Common myeloid progenitor, CD34-positive (primary cell): Measurements from ENCODE around the gene PKD2.
"Not testable (repeated sequence)": the region's sequence is repeated elsewhere in the genome, so short reads cannot be mapped to it uniquely, and the experiment has no call there.

Experiments
- CTCF ChIA-PET: fragments of 350-600 bp; sonication (Branson Sonifier 250); formaldehyde crosslinking; loops from one replicate; lab custom pipeline; 2021; ENCODE audit warnings: antibody characterized with exemption; lab: Charles Lee
- POLR2A ChIA-PET: fragments of 350-600 bp; sonication (Branson Sonifier 250); formaldehyde crosslinking; loops from one replicate; lab custom pipeline; 2021; ENCODE audit warnings: antibody characterized with exemption; lab: Charles Lee
- DNase-seq, 3 donors: peaks; one replicate each; pipeline versions ENCODE4 v3.0.0 to v3.0.0-alpha.2; 2013
- H3K27ac ChIP-seq, 2 experiments: 1 replicate in 1 of 2; 2 replicates in 1 of 2; pipeline ENCODE4 v1.7.0; 2013; ENCODE audit warnings: inconsistent platforms in 2 of 2, low read length in 2 of 2, mild to moderate bottlenecking in 2 of 2, low read depth in 1 of 2, moderate library complexity in 1 of 2; ENCODE audit not compliant: severe bottlenecking in 2 of 2, insufficient read depth in 1 of 2, poor library complexity in 1 of 2
- H3K27me3 ChIP-seq, 5 experiments: replicated peaks in 2 of 5; 1 replicate in 3 of 5; 2 replicates in 2 of 5; pipeline versions ENCODE4 v1.6.1 to v1.7.0; 2013; ENCODE audit warnings: low read length in 4 of 5, mild to moderate bottlenecking in 2 of 5, moderate library complexity in 2 of 5, inconsistent platforms in 1 of 5; ENCODE audit not compliant: insufficient read depth in 5 of 5, control insufficient read depth in 4 of 5
- H3K36me3 ChIP-seq, 4 experiments: 1 replicate in 2 of 4; 2 replicates in 2 of 4; pipeline versions ENCODE4 v1.6.1 to v1.7.0; 2013; ENCODE audit warnings: low read length in 3 of 4, control low read depth in 1 of 4, mild to moderate bottlenecking in 1 of 4; ENCODE audit not compliant: control insufficient read depth in 4 of 4, insufficient read depth in 4 of 4
- H3K4me1 ChIP-seq, 4 experiments: 1 replicate in 3 of 4; 2 replicates in 1 of 4; pipeline versions ENCODE4 v1.6.1 to v1.7.1; 2013; ENCODE audit warnings: low read length in 3 of 4, mild to moderate bottlenecking in 3 of 4, control low read depth in 1 of 4, inconsistent platforms in 1 of 4, moderate library complexity in 1 of 4; ENCODE audit not compliant: control insufficient read depth in 4 of 4, insufficient read depth in 4 of 4; ENCODE audit errors: control extremely low read depth in 1 of 4
- H3K4me3 ChIP-seq, 7 experiments: 1 replicate in 4 of 7; 2 replicates in 3 of 7; pipeline versions ENCODE4 v1.5.1 to v1.7.0; 2013; ENCODE audit warnings: mild to moderate bottlenecking in 7 of 7, low read length in 6 of 7, moderate library complexity in 6 of 7, inconsistent platforms in 2 of 7, low read depth in 2 of 7, control low read depth in 1 of 7; ENCODE audit not compliant: insufficient read depth in 4 of 7, control insufficient read depth in 1 of 7; ENCODE audit errors: extremely low read depth in 1 of 7
- H3K9me3 ChIP-seq, 5 experiments: 1 replicate in 4 of 5; 2 replicates in 1 of 5; pipeline versions ENCODE4 v1.6.1 to v1.7.1; 2013; ENCODE audit warnings: low read length in 4 of 5, mild to moderate bottlenecking in 2 of 5, inconsistent platforms in 1 of 5, low read depth in 1 of 5, moderate library complexity in 1 of 5; ENCODE audit not compliant: control insufficient read depth in 4 of 5, insufficient read depth in 2 of 5; ENCODE audit errors: control extremely low read depth in 1 of 5
- WGBS: methylation state at CpG from one replicate; pipeline ENCODE4 v1.1.5; 2013; ENCODE audit not compliant: insufficient coverage; 5-methylcytosine and 5-hydroxymethylcytosine counted together

Gene PKD2

GRCh38 chr4:87985097-87985886 is 22.1 kb upstream of the PKD2 start:
- CTCF ChIA-PET, result interaction anchor here (0.6 to 4.2 kb wide), 26 partner anchors 9 to 441 kb away, joined by 3 to 32 read pairs (median 4); partner anchors contain the start of gene SPP1
- Histone ChIP-seq H3K4me3 (no peak overlapping the region), H3K9me3 (no peaks in the 10 kb centered on the region), H3K27ac (no peak overlapping the region), H3K27me3 (no peaks in the 10 kb centered on the region), H3K36me3 (no peaks in the 10 kb centered on the region), H3K4me1 (peaks cover 0 to 2% (median 0%) of the 10 kb centered on the region in 4 experiments)
- no CpG with 5 or more reads among the region's 1 CpG for WGBS
- DNase-seq, result peak; percentile 54 to 73 (median 69)
- POLR2A ChIA-PET, result interaction anchor here (0.7 kb wide), 1 partner anchor 28 kb away, joined by 3 read pairs; no protein-coding TSS in a partner anchor

DNA sequence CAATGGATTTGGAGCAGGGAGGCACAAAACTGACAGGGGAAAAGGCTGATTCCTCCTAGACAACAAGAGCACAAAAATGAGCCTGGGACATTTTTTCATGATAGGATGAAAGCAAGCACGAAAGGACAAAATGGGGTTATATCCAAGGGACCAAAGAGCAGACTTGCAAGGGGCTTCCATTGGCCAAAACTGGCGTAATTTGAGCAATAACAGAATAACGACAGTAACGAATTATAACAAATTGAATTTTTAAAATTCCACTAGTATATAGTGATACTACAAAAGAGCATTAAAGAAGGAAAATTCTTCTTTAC is 21.6 kb upstream of the PKD2 start:
- H3K27ac ChIP-seq, result no peak overlapping the region
- H3K4me1 ChIP-seq, result peaks cover 0 to 2% (median 0%) of the 10 kb centered on the region in 4 experiments
- no peaks in the 10 kb centered on the region for H3K36me3 ChIP-seq
- 100% methylated on average over 1 of the region's 4 CpGs for WGBS
- ChIA-PET CTCF (interaction anchor here (0.6 to 4.2 kb wide), 30 partner anchors 9 to 1534 kb away, joined by 3 to 32 read pairs (median 4); partner anchors contain the start of gene SPP1), POLR2A (interaction anchor here (0.7 kb wide), 1 partner anchor 27 kb away, joined by 3 read pairs; no protein-coding TSS in a partner anchor)
- no peaks in the 10 kb centered on the region for H3K27me3 ChIP-seq
- H3K9me3 ChIP-seq, result no peaks in the 10 kb centered on the region
- DNase-seq, result no peak
- no peak overlapping the region for H3K4me3 ChIP-seq

GRCh38 chr4:87986508-87986907 is 20.9 kb upstream of the PKD2 start:
- ChIA-PET CTCF (interaction anchor here (0.6 to 4.2 kb wide), 19 partner anchors 10 to 1535 kb away, joined by 3 to 32 read pairs (median 4); partner anchors contain the start of gene SPP1), POLR2A (no interaction called here)
- no peaks in the 10 kb centered on the region for H3K36me3 ChIP-seq
- H3K4me1 ChIP-seq, result peaks cover 0 to 2% (median 0%) of the 10 kb centered on the region in 4 experiments
- DNase-seq, result no peak
- no peak overlapping the region for H3K27ac ChIP-seq
- H3K27me3 ChIP-seq, result no peaks in the 10 kb centered on the region
- no peaks in the 10 kb centered on the region for H3K9me3 ChIP-seq
- WGBS, result 100% methylated on average over 4 of the region's 9 CpGs
- H3K4me3 ChIP-seq, result no peak overlapping the region

- H3K4me1 ChIP-seq, result peaks cover 0 to 2% (median 0%) of the 10 kb centered on the region in 4 experiments
- DNase-seq, result no peak
- WGBS, result 96% methylated on average over 2 of the region's 4 CpGs
- H3K4me3 ChIP-seq, result no peak overlapping the region
- H3K36me3 ChIP-seq, result no peaks in the 10 kb centered on the region
- ChIA-PET CTCF (interaction anchor here (1.1 to 2.6 kb wide), 4 partner anchors 12 to 27 kb away, joined by 3 to 8 read pairs (median 6); no protein-coding TSS in a partner anchor), POLR2A (no interaction called here)
- H3K27me3 ChIP-seq, result no peaks in the 10 kb centered on the region
- H3K27ac ChIP-seq, result no peak overlapping the region
- H3K9me3 ChIP-seq, result no peaks in the 10 kb centered on the region
These were observed 17.7 kb upstream of the PKD2 start for GRCh38 chr4:87989765-87990164.

GRCh38 chr4:87995435-87995834 is 12.0 kb upstream of the PKD2 start:
- Histone ChIP-seq H3K4me3 (no peak overlapping the region), H3K4me1 (no peaks in the 10 kb centered on the region), H3K9me3 (no peaks in the 10 kb centered on the region), H3K27ac (no peak overlapping the region), H3K36me3 (no peaks in the 10 kb centered on the region), H3K27me3 (no peaks in the 10 kb centered on the region)
- POLR2A ChIA-PET, result no interaction called here
- CTCF ChIA-PET, result interaction anchor here (0.8 to 0.9 kb wide), 2 partner anchors 10 to 20 kb away, joined by 3 to 4 read pairs; no protein-coding TSS in a partner anchor
- DNase-seq, result no peak
- WGBS, result 100% methylated on average over 2 of the region's 3 CpGs

- DNase-seq, H3K9me3 ChIP-seq: not testable (repeated sequence)
These were observed 8.2 kb upstream of the PKD2 start for GRCh38 chr4:87999191-87999691.

More at GRCh38 chr4:87999191-87999691, 8.2 kb upstream of the PKD2 start:
- H3K27me3 ChIP-seq, H3K27ac ChIP-seq, H3K4me1 ChIP-seq, POLR2A ChIA-PET, H3K4me3 ChIP-seq, H3K36me3 ChIP-seq: not testable (repeated sequence)
- CTCF ChIA-PET, result interaction anchor here (1.2 to 1.4 kb wide), 3 partner anchors 13 to 209 kb away, joined by 3 to 6 read pairs (median 3); no protein-coding TSS in a partner anchor
- no CpG with 5 or more reads among the region's 2 CpGs for WGBS
